Adipose tissue (tissue), 3 donors: ENCODE measurements around the gene TMED1. TPM values are rescaled to one million over a fixed set of nuclear protein-coding genes. Genes with fewer than 3 reads are reported as not detected.
"Not testable (repeated sequence)": the region's sequence is repeated elsewhere in the genome, so short reads cannot be mapped to it uniquely, and the experiment has no call there.

Source experiments
- H3K27ac ChIP-seq: one replicate; pipeline ENCODE4 v1.5.1; 2013; ENCODE audit warnings: low read depth, low read length
- WGBS, 3 donors: extraction: QIAGEN DNeasy Blood & Tissue Kit; methylation state at CpG; one replicate each; pipeline ENCODE4 v1.1.7; 2013; 5-methylcytosine and 5-hydroxymethylcytosine counted together
- polyA plus RNA-seq, 3 donors: library from polyadenylated mRNA; stranded (reverse); fragments of 200-250 nt; gene quantifications; one replicate each; pipeline ENCODE4 v1.2.3, GENCODE V29; 2013
- donor health status: healthy with polysubstance abuse.
- donor health status: Bipolar disorder and iron deficiency.
- donor health status: healthy.

TMED1 gene
- 10 to 100 TPM; 27.9 to 40.1 (median 36.5) TPM for polyA plus RNA-seq

- WGBS, 3 donors = 0 to 1% (median 0%) methylated on average over 49 to 50 of the region's 50 CpGs
- peak within 1 kb of the TSS; percentile 48 for H3K27ac ChIP-seq
Observed at GRCh38 chr19:10835754-10836478, at the start of gene TMED1. TMED1 (minus strand) TSS chr19:10836212; CDS start chr19:10836191, 21 bp downstream.

- no peak overlapping the region for H3K27ac ChIP-seq
- 77 to 84% (median 77%) methylated on average over 20 of the region's 20 CpGs for WGBS, 3 donors
Observed at GRCh38 chr19:10885201-10886169, 49.5 kb upstream of the TMED1 start.

GRCh38 chr19:10884274-10884673 lies 48.3 kb upstream of the TMED1 start:
- no peak overlapping the region for H3K27ac ChIP-seq
- 47 to 87% (median 53%) methylated on average over 2 of the region's 2 CpGs for WGBS, 3 donors

GRCh38 chr19:10882108-10882457 lies 46.1 kb upstream of the TMED1 start:
- no peak overlapping the region for H3K27ac ChIP-seq
- WGBS, 3 donors = 79 to 85% (median 83%) methylated on average over 9 of the region's 9 CpGs

- 75 to 78% (median 78%) methylated on average over 14 of the region's 14 CpGs for WGBS, 3 donors
- H3K27ac ChIP-seq = no peak overlapping the region
Observed at GRCh38 chr19:10881403-10882107, 45.5 kb upstream of the TMED1 start.

GRCh38 chr19:10878253-10878652 lies 42.2 kb upstream of the TMED1 start:
- no peak overlapping the region for H3K27ac ChIP-seq
- whole genome bisulfite sequencing, 3 donors = 73 to 80% (median 80%) methylated on average over 3 of the region's 3 CpGs

- WGBS, 3 donors = 95 to 96% (median 96%) methylated on average over 9 of the region's 9 CpGs
- not testable (repeated sequence) for H3K27ac ChIP-seq
Observed at GRCh38 chr19:10877608-10878007, 41.6 kb upstream of the TMED1 start.

GRCh38 chr19:10876459-10877240 lies 40.6 kb upstream of the TMED1 start:
- H3K27ac ChIP-seq = no peak overlapping the region
- 63 to 67% (median 66%) methylated on average over 10 of the region's 10 CpGs for WGBS, 3 donors

GRCh38 chr19:10874024-10874423 lies 38.0 kb upstream of the TMED1 start:
- 92 to 97% (median 93%) methylated on average over 1 of the region's 1 CpG for WGBS, 3 donors
- H3K27ac ChIP-seq = no peak overlapping the region

GRCh38 chr19:10872546-10873107 lies 36.6 kb upstream of the TMED1 start:
- 12 to 18% (median 14%) methylated on average over 16 of the region's 16 CpGs for WGBS, 3 donors
- no peak overlapping the region for H3K27ac ChIP-seq

GRCh38 chr19:10871711-10872545 lies 35.9 kb upstream of the TMED1 start:
- WGBS, 3 donors = 1% methylated on average over 77 to 90 of the region's 90 CpGs
- no peak overlapping the region for H3K27ac ChIP-seq

GRCh38 chr19:10870955-10871603 lies 35.1 kb upstream of the TMED1 start, which contains the start of gene CARM1:
CARM1 (plus strand) TSS chr19:10871553; CDS start chr19:10871703, 150 bp downstream.
- 0 to 1% (median 0%) methylated on average over 48 to 91 of the region's 99 CpGs for WGBS, 3 donors
- no peak within 1 kb of the TSS for H3K27ac ChIP-seq

- H3K27ac ChIP-seq = no peak overlapping the region
- WGBS, 3 donors = 3 to 4% (median 4%) methylated on average over 19 to 22 of the region's 22 CpGs
Observed at GRCh38 chr19:10870501-10870954, 34.5 kb upstream of the TMED1 start.

GRCh38 chr19:10869872-10870311 lies 33.9 kb upstream of the TMED1 start:
- H3K27ac ChIP-seq = not testable (repeated sequence)
- WGBS, 3 donors = 94 to 97% (median 96%) methylated on average over 11 of the region's 11 CpGs

- 92 to 94% (median 93%) methylated on average over 10 of the region's 10 CpGs for WGBS, 3 donors
- no peak overlapping the region for H3K27ac ChIP-seq
Observed at GRCh38 chr19:10868872-10869547, 33.0 kb upstream of the TMED1 start.

GRCh38 chr19:10866495-10866894 lies 30.5 kb upstream of the TMED1 start:
- WGBS, 3 donors = 80 to 94% (median 86%) methylated on average over 10 of the region's 10 CpGs
- no peak overlapping the region for H3K27ac ChIP-seq
